Endothelial cell of umbilical vein (primary cell): Measurements from ENCODE around the gene SLC25A30. TPM values are rescaled to one million over a fixed set of nuclear protein-coding genes. Genes with fewer than 3 reads are reported as not detected.

ENCODE experiments used
- BruUV-seq: library from RNA; stranded (reverse); fragments of 400-500 nt; replicated peaks from 2 replicates; lab custom pipeline; 2021; lab: Mats Ljungman, UMichigan
- CTCF ChIA-PET: fragments of 300-600, 350-600 bp; sonication (Branson Sonifier 250); formaldehyde crosslinking; loops from one replicate; lab custom pipeline; 2021; ENCODE audit warnings: antibody characterized with exemption, inconsistent platforms; lab: Charles Lee
- POLR2A ChIA-PET: fragments of 300-600, 350-600 bp; sonication (Branson Sonifier 250); formaldehyde crosslinking; loops from one replicate; lab custom pipeline; 2021; ENCODE audit warnings: antibody characterized with exemption, inconsistent platforms; lab: Charles Lee
- DNase-seq: peaks from one replicate; pipeline ENCODE4 v3.0.0-alpha.2; 2011; ENCODE audit warnings: low read depth, low spot score
- FAIRE-seq: peaks from 2 replicates; lab custom pipeline; 2011; peaks lifted over from hg19 to GRCh38; lab: Jason Lieb, UNC
- H2AFZ ChIP-seq: 2 replicates; pipeline ENCODE4 v1.6.0; 2012; ENCODE audit warnings: low read depth, low read length, control low read depth, inconsistent platforms
- H3K27ac ChIP-seq: 2 replicates; pipeline ENCODE4 v1.5.1; 2011; ENCODE audit warnings: low read depth, mild to moderate bottlenecking, control low read depth, low read length, moderate library complexity; ENCODE audit not compliant: insufficient read depth
- H3K27me3 ChIP-seq, 2 experiments: 2 replicates each; pipeline versions ENCODE4 v1.6.0 to v1.6.1; 2011; ENCODE audit warnings: low read length in 2 of 2, mixed read lengths in 1 of 2; ENCODE audit not compliant: control insufficient read depth in 2 of 2, insufficient read depth in 2 of 2
- H3K36me3 ChIP-seq, 2 experiments: 2 replicates in 1 of 2; 3 replicates in 1 of 2; pipeline ENCODE4 v1.5.1; 2011; ENCODE audit warnings: low read length in 2 of 2, mild to moderate bottlenecking in 1 of 2, moderate library complexity in 1 of 2; ENCODE audit not compliant: control insufficient read depth in 2 of 2, insufficient read depth in 2 of 2; ENCODE audit errors: extremely low read depth in 1 of 2
- H3K4me1 ChIP-seq: 3 replicates; pipeline ENCODE4 v1.5.1; 2011; ENCODE audit warnings: mild to moderate bottlenecking, low read length; ENCODE audit not compliant: control insufficient read depth, insufficient read depth; ENCODE audit errors: extremely low read depth
- H3K4me2 ChIP-seq: 2 replicates; pipeline ENCODE4 v1.6.1; 2011; ENCODE audit warnings: low read length, control low read depth, mixed read lengths; ENCODE audit not compliant: insufficient read depth
- H3K4me3 ChIP-seq, 3 experiments: fragments of 200-600 bp in 1 of 3; sonication (generic), shearing (Covaris generic) in 1 of 3; replicated peaks in 1 of 3; 2 replicates each; pipeline ENCODE4 v1.5.1; 2011 to 2016; ENCODE audit warnings: control low read depth in 3 of 3, low read length in 3 of 3, mild to moderate bottlenecking in 2 of 3, inconsistent platforms in 1 of 3, low read depth in 1 of 3, moderate library complexity in 1 of 3; ENCODE audit not compliant: insufficient read depth in 1 of 3
- H3K79me2 ChIP-seq: 2 replicates; pipeline ENCODE4 v1.6.0; 2012; ENCODE audit warnings: low read length, inconsistent platforms; ENCODE audit not compliant: control insufficient read depth, insufficient read depth
- H3K9ac ChIP-seq: replicated peaks from 2 replicates; pipeline ENCODE3; 2011; ENCODE audit warnings: low read length, control low read depth; ENCODE audit not compliant: insufficient read depth; ENCODE audit errors: extremely low read depth
- H3K9me1 ChIP-seq: replicated peaks from 3 replicates; pipeline ENCODE4 v1.6.0; 2011; ENCODE audit warnings: mild to moderate bottlenecking, low read length; ENCODE audit not compliant: control insufficient read depth, insufficient read depth; ENCODE audit errors: extremely low read depth
- H3K9me3 ChIP-seq: replicated peaks from 2 replicates; pipeline ENCODE4 v1.5.1; 2012; ENCODE audit warnings: low read length, inconsistent platforms; ENCODE audit not compliant: control insufficient read depth, insufficient read depth
- H4K20me1 ChIP-seq: replicated peaks from 2 replicates; pipeline ENCODE3; 2011; ENCODE audit warnings: mild to moderate bottlenecking, low read length; ENCODE audit not compliant: control insufficient read depth, insufficient read depth; ENCODE audit errors: extremely low read depth
- EZH2 ChIP-seq: IDR thresholded peaks from 2 replicates; pipeline ENCODE4 v1.6.1; 2012; ENCODE audit warnings: borderline replicate concordance, low read depth, mild to moderate bottlenecking, moderate library complexity, low read length, inconsistent platforms; ENCODE audit not compliant: severe bottlenecking
- FOS ChIP-seq: IDR thresholded peaks from 2 replicates; pipeline ENCODE4 v1.6.1; 2011; ENCODE audit warnings: mild to moderate bottlenecking, low read length, moderate library complexity, borderline replicate concordance; ENCODE audit not compliant: insufficient read depth
- GATA2 ChIP-seq: IDR thresholded peaks from 2 replicates; pipeline ENCODE4 v1.7.0; 2011; ENCODE audit warnings: low read depth, mild to moderate bottlenecking, moderate library complexity, mixed read lengths, low read length; ENCODE audit not compliant: insufficient read length, insufficient read depth
- JUN ChIP-seq: IDR thresholded peaks from 2 replicates; pipeline ENCODE4 v1.6.1; 2011; ENCODE audit warnings: borderline replicate concordance, low read depth; ENCODE audit not compliant: insufficient read length, insufficient read depth
- MYC ChIP-seq: IDR thresholded peaks from one replicate; pipeline ENCODE4 v1.6.1; 2011; ENCODE audit warnings: mild to moderate bottlenecking, low read depth, low read length
- POLR2A ChIP-seq: IDR thresholded peaks from 2 replicates; pipeline ENCODE4 v1.6.1; 2012; ENCODE audit warnings: low read depth, mild to moderate bottlenecking, control low read depth, low read length
- POLR2AphosphoS5 ChIP-seq: IDR thresholded peaks from 2 replicates; pipeline ENCODE4 v1.6.1; 2012; ENCODE audit warnings: low read depth, mild to moderate bottlenecking, control low read depth, low read length, moderate library complexity; ENCODE audit not compliant: insufficient read depth
- dilution Hi-C: fragments of 300-500 bp; cut with MboI; formaldehyde crosslinking; loops from one replicate; pipeline ENCODE4 v1.15.0; 2019; ENCODE audit warnings: low sequenced_read_pairs; ENCODE audit not compliant: extremely low pct_ligation_motif_present
- intact Hi-C: fragments of 100-400 bp; cut with micrococcal nuclease; formaldehyde crosslinking; loops from one replicate; pipeline ENCODE4 v1.10.0; 2022
- polyA plus RNA-seq, 4 experiments: library from polyadenylated mRNA; depleted of rRNA in 3 of 4; stranded (reverse) in 3 of 4; unstranded in 1 of 4; fragments of >200 nt; gene quantifications; 2 replicates each; pipeline versions ENCODE4 v1.2.1 to v1.2.3, GENCODE V29; 2011 to 2012; ENCODE audit warnings: missing spikeins in 1 of 4
- total RNA-seq: library from RNA; stranded (reverse); gene quantifications from 2 replicates; pipeline ENCODE4 v1.2.3, GENCODE V29; 2021
- TF ChIP-seq, protein P1 (sequence below), 2 donors: IDR thresholded peaks; 1 replicate in 1 of 2; 2 replicates in 1 of 2; pipeline ENCODE4 v1.5.1; 2011; ENCODE audit warnings: low read length in 2 of 2, mild to moderate bottlenecking in 2 of 2, moderate library complexity in 2 of 2, control low read depth in 1 of 2, inconsistent platforms in 1 of 2, low read depth in 1 of 2; ENCODE audit not compliant: insufficient read depth in 1 of 2; ENCODE audit errors: extremely low read depth in 1 of 2
- TF ChIP-seq, protein P2 (sequence below): IDR thresholded peaks from 2 replicates; pipeline ENCODE4 v1.6.1; 2011; ENCODE audit not compliant: insufficient read depth, insufficient read length

SLC25A30 gene
- total and polyA plus RNA-seq, 2 donors (not counting 3 experiments of a cell fraction or from before 2014, with no cell fraction given) = 13.3 to 27.0 TPM

DNA sequence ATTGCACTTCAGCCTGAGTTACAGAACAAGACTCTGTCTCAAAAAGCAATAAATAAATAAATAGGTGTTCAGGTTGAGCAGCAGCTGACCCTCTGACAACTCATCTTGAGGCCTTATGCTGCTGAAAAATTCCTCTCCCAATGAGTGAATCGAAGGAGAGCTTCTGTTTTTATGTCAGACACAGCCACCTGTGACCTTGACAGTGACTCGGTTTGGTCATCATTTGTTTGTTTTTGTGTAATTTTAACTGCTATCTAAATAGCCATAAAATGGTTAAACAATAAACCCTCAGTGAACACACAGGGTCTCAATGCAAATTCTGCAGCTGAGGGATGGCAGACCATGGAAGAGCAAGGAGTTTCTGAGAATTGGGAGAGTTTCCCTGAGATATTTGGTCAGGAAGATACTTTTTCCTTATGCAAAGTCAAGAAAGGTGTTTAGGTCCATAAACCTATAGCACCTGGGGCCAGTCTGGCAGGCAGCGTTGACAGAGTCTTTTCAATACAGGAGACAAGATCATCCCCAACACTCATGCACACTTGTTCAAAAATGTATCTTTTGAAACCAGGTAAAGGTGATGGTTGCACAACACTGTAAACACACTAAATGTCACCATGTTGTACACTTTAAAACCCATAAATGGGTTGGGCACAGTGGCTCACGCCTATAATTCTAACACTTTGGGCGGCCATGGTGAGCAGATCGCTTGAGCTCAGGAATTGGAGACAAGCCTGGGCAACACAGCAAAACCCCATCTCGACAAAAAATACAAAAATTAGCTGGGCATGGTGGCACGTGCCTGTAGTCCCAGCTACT, 16.6 kb upstream of the SLC25A30 start:
- dilution Hi-C loops = no loop called here
- ChIA-PET CTCF (interaction anchor here (1.3 kb wide), 1 partner anchor 16 kb away, joined by 3 read pairs; no protein-coding TSS in a partner anchor), POLR2A (interaction anchor here (0.7 kb wide), 1 partner anchor 84 kb away, joined by 4 read pairs; no protein-coding TSS in a partner anchor)

DNA sequence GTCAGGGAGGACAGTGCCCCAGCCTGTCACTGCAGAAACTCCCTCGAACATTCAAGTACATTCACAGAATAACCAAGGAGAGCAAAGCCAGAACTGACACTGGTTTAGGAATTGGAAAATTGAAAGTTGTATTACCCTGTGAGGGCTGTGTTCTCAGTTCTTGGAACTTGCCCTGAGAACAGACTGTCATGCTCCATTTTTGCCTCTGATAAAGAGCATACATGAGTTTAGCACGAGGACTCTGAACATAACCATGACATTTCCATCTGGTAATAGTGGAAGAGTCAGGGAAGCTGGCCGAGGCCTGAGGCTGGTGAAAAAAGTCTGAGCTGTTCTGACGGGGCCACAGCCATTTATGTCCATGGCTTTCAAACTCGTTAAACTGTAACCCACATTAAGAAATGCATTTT, 15.2 kb upstream of the SLC25A30 start:
- POLR2A ChIA-PET = no interaction called here
- H3K27ac ChIP-seq = no peak overlapping the region
- no peak for DNase-seq
- no peak overlapping the region for H2AFZ ChIP-seq
- H3K9me1 ChIP-seq = no peaks in the 10 kb centered on the region
- H3K9ac ChIP-seq = no peak overlapping the region
- TF ChIP-seq, protein P1, sequence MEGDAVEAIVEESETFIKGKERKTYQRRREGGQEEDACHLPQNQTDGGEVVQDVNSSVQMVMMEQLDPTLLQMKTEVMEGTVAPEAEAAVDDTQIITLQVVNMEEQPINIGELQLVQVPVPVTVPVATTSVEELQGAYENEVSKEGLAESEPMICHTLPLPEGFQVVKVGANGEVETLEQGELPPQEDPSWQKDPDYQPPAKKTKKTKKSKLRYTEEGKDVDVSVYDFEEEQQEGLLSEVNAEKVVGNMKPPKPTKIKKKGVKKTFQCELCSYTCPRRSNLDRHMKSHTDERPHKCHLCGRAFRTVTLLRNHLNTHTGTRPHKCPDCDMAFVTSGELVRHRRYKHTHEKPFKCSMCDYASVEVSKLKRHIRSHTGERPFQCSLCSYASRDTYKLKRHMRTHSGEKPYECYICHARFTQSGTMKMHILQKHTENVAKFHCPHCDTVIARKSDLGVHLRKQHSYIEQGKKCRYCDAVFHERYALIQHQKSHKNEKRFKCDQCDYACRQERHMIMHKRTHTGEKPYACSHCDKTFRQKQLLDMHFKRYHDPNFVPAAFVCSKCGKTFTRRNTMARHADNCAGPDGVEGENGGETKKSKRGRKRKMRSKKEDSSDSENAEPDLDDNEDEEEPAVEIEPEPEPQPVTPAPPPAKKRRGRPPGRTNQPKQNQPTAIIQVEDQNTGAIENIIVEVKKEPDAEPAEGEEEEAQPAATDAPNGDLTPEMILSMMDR (IDR thresholded peaks at IDR 0.05; ENCODE audit: extremely low read depth in 1 of 2, insufficient read depth in 1 of 2, low read depth in 1 of 2, low read length in 2 of 2) = no peak
- TF ChIP-seq FOS (no peak), POLR2AphosphoS5 (no peak), POLR2A (no peak), GATA2 (no peak), EZH2 (no peak), MYC (no peak), JUN (no peak)
- TF ChIP-seq, protein P2, sequence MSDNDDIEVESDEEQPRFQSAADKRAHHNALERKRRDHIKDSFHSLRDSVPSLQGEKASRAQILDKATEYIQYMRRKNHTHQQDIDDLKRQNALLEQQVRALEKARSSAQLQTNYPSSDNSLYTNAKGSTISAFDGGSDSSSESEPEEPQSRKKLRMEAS = no peak
- H4K20me1 ChIP-seq = no peaks in the 10 kb centered on the region
- no peaks in the 10 kb centered on the region for H3K27me3 ChIP-seq
- dilution Hi-C loops (no loop called here), intact Hi-C loops (no loop called here)
- H3K79me2 ChIP-seq = no peaks in the 10 kb centered on the region
- no peak overlapping the region for H3K4me2 ChIP-seq
- H3K36me3 ChIP-seq = no peaks in the 10 kb centered on the region
- H3K9me3 ChIP-seq = no peaks in the 10 kb centered on the region
- CTCF ChIA-PET = no interaction called here
- H3K4me3 ChIP-seq = no peak overlapping the region
- no peaks in the 10 kb centered on the region for H3K4me1 ChIP-seq
- FAIRE-seq = no peak
- no TSS peak for BruUV-seq

More for the DNA sequence above, 16.6 kb upstream of the SLC25A30 start:
- Histone ChIP-seq H3K36me3 (no peaks in the 10 kb centered on the region), H4K20me1 (no peaks in the 10 kb centered on the region), H3K79me2 (no peaks in the 10 kb centered on the region), H3K27me3 (no peaks in the 10 kb centered on the region), H3K27ac (no peak overlapping the region), H3K4me2 (no peak overlapping the region), H3K4me3 (no peak overlapping the region), H2AFZ (no peak overlapping the region), H3K9me1 (no peaks in the 10 kb centered on the region), H3K9ac (no peak overlapping the region), H3K9me3 (no peaks in the 10 kb centered on the region), H3K4me1 (peaks cover under 1% of the 10 kb centered on the region)
- BruUV-seq = no TSS peak
- DNase-seq = no peak
- no peak for FAIRE-seq
- TF ChIP-seq POLR2A = no peak
- TF ChIP-seq, protein P2 = no peak
- no peak for TF ChIP-seq FOS
- no peak for TF ChIP-seq MYC
- intact Hi-C loops = no loop called here
